ENCODE measurements around the gene ARSA. TPM values are rescaled to one million over a fixed set of nuclear protein-coding genes. Genes with fewer than 3 reads are reported as not detected.

ARSA gene
- total and polyA plus RNA-seq, 2 of the 13 experiments (the other 11 are each of a cell fraction or from before 2014, with no cell fraction given), result 9.0 to 11.5 TPM

DNA sequence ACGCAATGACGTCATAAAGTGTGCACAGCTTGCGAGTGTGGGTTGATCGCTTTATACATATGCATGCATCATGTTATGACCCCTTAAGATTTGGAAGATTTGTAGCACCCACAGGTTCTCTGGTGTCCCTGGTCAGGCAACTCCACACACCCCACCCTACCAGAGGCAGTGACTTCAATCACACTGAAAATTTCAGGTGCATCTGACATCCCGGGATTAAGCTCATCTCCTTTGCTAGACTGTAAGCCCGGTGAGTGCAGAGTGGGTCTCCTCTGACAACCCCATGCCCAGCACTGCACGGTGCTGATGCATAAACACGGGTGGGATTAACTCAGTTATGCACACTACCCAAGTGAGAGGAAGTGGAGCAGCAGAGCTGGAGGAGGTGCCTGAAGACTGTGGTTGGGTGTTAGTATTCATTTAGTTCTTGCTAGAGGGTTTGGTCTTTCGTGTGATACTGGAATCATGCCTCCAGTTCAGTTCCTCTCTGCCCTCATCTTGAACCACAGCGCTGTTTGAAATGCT lies 6.5 kb downstream of the ARSA start (continued):
- no peak for TF ChIP-seq ZNF432 (CRISPR knock-in tag; IDR thresholded peaks at IDR 0.05; ENCODE audit: borderline replicate concordance)
- TF ChIP-seq ZNF768 (CRISPR knock-in tag; IDR thresholded peaks at IDR 0.05), result no peak
- TF ChIP-seq ATF1 (CRISPR knock-in tag; IDR thresholded peaks at IDR 0.05), result no peak
- no peak for TF ChIP-seq ZNF737 (CRISPR knock-in tag; IDR thresholded peaks at IDR 0.05; ENCODE audit: borderline replicate concordance)
- no peak for TF ChIP-seq SIN3A (IDR thresholded peaks at IDR 0.05; ENCODE audit: borderline replicate concordance, low read depth, low read length)
- TF ChIP-seq ZBTB7B (CRISPR knock-in tag; IDR thresholded peaks at IDR 0.05), result 0 out of 2 replicates have a peak, but pooled peaks have one; percentile 21
- TF ChIP-seq SAP130 (CRISPR knock-in tag; IDR thresholded peaks at IDR 0.05; ENCODE audit: low read depth), result peak; percentile 49; the same call in 1 of the 2 replicates
- TF ChIP-seq, protein P1, sequence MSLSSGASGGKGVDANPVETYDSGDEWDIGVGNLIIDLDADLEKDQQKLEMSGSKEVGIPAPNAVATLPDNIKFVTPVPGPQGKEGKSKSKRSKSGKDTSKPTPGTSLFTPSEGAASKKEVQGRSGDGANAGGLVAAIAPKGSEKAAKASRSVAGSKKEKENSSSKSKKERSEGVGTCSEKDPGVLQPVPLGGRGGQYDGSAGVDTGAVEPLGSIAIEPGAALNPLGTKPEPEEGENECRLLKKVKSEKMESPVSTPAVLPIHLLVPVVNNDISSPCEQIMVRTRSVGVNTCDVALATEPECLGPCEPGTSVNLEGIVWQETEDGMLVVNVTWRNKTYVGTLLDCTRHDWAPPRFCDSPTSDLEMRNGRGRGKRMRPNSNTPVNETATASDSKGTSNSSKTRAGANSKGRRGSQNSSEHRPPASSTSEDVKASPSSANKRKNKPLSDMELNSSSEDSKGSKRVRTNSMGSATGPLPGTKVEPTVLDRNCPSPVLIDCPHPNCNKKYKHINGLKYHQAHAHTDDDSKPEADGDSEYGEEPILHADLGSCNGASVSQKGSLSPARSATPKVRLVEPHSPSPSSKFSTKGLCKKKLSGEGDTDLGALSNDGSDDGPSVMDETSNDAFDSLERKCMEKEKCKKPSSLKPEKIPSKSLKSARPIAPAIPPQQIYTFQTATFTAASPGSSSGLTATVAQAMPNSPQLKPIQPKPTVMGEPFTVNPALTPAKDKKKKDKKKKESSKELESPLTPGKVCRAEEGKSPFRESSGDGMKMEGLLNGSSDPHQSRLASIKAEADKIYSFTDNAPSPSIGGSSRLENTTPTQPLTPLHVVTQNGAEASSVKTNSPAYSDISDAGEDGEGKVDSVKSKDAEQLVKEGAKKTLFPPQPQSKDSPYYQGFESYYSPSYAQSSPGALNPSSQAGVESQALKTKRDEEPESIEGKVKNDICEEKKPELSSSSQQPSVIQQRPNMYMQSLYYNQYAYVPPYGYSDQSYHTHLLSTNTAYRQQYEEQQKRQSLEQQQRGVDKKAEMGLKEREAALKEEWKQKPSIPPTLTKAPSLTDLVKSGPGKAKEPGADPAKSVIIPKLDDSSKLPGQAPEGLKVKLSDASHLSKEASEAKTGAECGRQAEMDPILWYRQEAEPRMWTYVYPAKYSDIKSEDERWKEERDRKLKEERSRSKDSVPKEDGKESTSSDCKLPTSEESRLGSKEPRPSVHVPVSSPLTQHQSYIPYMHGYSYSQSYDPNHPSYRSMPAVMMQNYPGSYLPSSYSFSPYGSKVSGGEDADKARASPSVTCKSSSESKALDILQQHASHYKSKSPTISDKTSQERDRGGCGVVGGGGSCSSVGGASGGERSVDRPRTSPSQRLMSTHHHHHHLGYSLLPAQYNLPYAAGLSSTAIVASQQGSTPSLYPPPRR (CRISPR knock-in tag; IDR thresholded peaks at IDR 0.05; ENCODE audit: borderline replicate concordance), result no peak
- TF ChIP-seq RARG (CRISPR knock-in tag; IDR thresholded peaks at IDR 0.05; ENCODE audit: low read depth), result no peak
- no peak for TF ChIP-seq ZSCAN31 (CRISPR knock-in tag; IDR thresholded peaks at IDR 0.05; ENCODE audit: low read depth)
- TF ChIP-seq ZNF792 (CRISPR knock-in tag; IDR thresholded peaks at IDR 0.05), result 0 out of 2 replicates have a peak, but pooled peaks have one; percentile 18
- TF ChIP-seq NCOA2 (CRISPR knock-in tag; IDR thresholded peaks at IDR 0.05), result no peak

All from HepG2 (cell line).